Parathyroid adenoma (tissue), 2 donors: ENCODE measurements around the gene KIF14.

Source experiments
- H2AFZ ChIP-seq: fragments of 300-600 bp; sonication (generic); one replicate; pipeline ENCODE4 v1.7.0; 2017; ENCODE audit warnings: antibody characterized with exemption, mild to moderate bottlenecking
- H3K27ac ChIP-seq: fragments of 300-600 bp; sonication (generic); one replicate; pipeline ENCODE4 v1.7.0; 2017
- H3K27me3 ChIP-seq: fragments of 300-600 bp; sonication (generic); one replicate; pipeline ENCODE4 v1.7.0; 2017; ENCODE audit warnings: low read length; ENCODE audit not compliant: control insufficient read depth, insufficient read depth
- H3K36me3 ChIP-seq: fragments of 300-600 bp; sonication (generic); one replicate; pipeline ENCODE4 v1.7.0; 2017; ENCODE audit warnings: low read length; ENCODE audit not compliant: control insufficient read depth, insufficient read depth
- H3K4me1 ChIP-seq: fragments of 300-600 bp; sonication (generic); one replicate; pipeline ENCODE4 v1.7.0; 2017; ENCODE audit warnings: control low read depth
- H3K4me2 ChIP-seq: fragments of 300-600 bp; sonication (generic); one replicate; pipeline ENCODE4 v1.7.0; 2017; ENCODE audit warnings: low read length
- H3K4me3 ChIP-seq: fragments of 300-600 bp; sonication (generic); one replicate; pipeline ENCODE4 v1.7.0; 2017; ENCODE audit warnings: low read depth, low read length
- H3K79me2 ChIP-seq: fragments of 300-600 bp; sonication (generic); one replicate; pipeline ENCODE4 v1.7.0; 2017; ENCODE audit warnings: control low read depth
- H3K9ac ChIP-seq: fragments of 300-600 bp; sonication (generic); one replicate; pipeline ENCODE4 v1.7.0; 2017; ENCODE audit warnings: mild to moderate bottlenecking
- H3K9me3 ChIP-seq: fragments of 300-600 bp; sonication (generic); one replicate; pipeline ENCODE4 v1.7.0; 2017; ENCODE audit warnings: low read length; ENCODE audit not compliant: control insufficient read depth
- TF ChIP-seq, protein P1 (sequence below): fragments of 300-600 bp; sonication (generic); IDR thresholded peaks from one replicate; pipeline ENCODE4 v1.7.0; 2017; ENCODE audit warnings: antibody characterized with exemption, mild to moderate bottlenecking
- donor health status: primary hyperparathyroidism.

KIF14 gene

DNA sequence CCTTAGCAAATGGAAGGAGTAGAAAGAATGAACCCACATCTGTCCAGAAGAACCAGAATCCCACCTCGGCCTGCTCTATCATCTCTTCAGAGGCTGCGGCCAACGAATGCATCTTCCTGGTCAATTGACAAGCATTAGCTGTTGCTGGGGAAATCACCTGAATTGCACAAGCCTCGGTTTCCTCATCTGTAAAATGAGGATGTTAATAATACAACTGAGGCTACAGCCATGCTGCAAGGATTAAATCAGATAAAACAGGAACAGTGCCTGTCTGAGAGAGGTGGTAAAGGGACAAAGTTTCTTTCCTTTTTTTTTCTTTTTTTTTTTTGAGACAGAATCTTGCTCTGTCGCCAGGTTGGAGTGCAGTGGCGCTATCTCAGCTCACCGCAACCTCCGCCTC, 99.8 kb downstream of the KIF14 start:
- H3K79me2 ChIP-seq: no peaks in the 10 kb centered on the region
- no peaks in the 10 kb centered on the region for H3K4me1 ChIP-seq
- no peak overlapping the region for H3K4me2 ChIP-seq
- no peaks in the 10 kb centered on the region for H3K9me3 ChIP-seq
- no peak overlapping the region for H3K4me3 ChIP-seq
- H3K27ac ChIP-seq: no peak overlapping the region
- H3K36me3 ChIP-seq: no peaks in the 10 kb centered on the region
- H3K9ac ChIP-seq: no peak overlapping the region
- no peak overlapping the region for H2AFZ ChIP-seq
- TF ChIP-seq, protein P1, sequence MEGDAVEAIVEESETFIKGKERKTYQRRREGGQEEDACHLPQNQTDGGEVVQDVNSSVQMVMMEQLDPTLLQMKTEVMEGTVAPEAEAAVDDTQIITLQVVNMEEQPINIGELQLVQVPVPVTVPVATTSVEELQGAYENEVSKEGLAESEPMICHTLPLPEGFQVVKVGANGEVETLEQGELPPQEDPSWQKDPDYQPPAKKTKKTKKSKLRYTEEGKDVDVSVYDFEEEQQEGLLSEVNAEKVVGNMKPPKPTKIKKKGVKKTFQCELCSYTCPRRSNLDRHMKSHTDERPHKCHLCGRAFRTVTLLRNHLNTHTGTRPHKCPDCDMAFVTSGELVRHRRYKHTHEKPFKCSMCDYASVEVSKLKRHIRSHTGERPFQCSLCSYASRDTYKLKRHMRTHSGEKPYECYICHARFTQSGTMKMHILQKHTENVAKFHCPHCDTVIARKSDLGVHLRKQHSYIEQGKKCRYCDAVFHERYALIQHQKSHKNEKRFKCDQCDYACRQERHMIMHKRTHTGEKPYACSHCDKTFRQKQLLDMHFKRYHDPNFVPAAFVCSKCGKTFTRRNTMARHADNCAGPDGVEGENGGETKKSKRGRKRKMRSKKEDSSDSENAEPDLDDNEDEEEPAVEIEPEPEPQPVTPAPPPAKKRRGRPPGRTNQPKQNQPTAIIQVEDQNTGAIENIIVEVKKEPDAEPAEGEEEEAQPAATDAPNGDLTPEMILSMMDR: no peak
- no peaks in the 10 kb centered on the region for H3K27me3 ChIP-seq

DNA sequence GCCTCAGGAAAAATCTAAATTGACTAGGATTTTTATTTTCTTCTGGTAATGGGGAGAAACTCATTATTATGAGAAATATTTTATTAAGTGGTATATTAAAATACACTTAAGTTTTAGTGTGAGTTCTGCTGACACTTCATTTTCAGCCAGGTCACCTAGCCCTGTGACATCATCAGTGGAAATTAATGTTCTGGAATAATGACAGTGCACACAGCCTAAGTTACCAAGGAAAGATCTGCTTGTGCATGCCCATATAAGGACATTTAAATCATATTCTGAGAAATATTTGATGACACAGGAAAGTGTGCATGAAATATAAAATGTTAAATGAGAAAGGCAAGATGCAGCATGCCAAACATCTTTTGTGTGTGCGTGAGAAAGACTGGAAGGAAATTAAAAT, 102.0 kb downstream of the KIF14 start:
- Histone ChIP-seq H3K4me2 (no peak overlapping the region), H3K9me3 (no peaks in the 10 kb centered on the region), H3K36me3 (no peaks in the 10 kb centered on the region), H3K27ac (no peak overlapping the region), H3K27me3 (no peaks in the 10 kb centered on the region), H2AFZ (no peak overlapping the region), H3K4me3 (no peak overlapping the region), H3K79me2 (no peaks in the 10 kb centered on the region), H3K9ac (no peak overlapping the region), H3K4me1 (no peaks in the 10 kb centered on the region)
- TF ChIP-seq, protein P1: no peak

DNA sequence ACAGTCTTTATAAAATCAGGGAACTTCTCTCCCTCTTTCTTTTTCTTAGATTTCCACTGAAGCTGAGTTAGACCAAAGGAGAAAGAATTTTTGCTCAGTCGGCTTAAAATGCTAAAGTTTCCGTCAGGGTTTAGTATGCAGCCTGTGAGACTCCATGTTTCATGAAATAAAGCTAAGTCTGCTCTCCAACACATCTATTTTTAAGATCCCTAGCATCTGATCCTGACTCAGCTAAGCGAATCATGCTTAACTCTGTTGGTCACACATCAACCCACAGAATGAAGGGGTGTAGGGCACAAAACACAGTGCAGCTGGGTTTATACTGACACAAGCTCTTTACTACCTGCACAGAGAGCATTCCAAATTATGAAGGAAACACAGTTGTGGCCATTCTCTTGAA, 108.4 kb downstream of the KIF14 start:
- Histone ChIP-seq H3K4me2 (no peak overlapping the region), H3K79me2 (no peaks in the 10 kb centered on the region), H3K9me3 (no peaks in the 10 kb centered on the region), H3K4me1 (no peaks in the 10 kb centered on the region), H3K9ac (no peak overlapping the region), H3K27ac (no peak overlapping the region), H2AFZ (no peak overlapping the region), H3K36me3 (no peaks in the 10 kb centered on the region), H3K4me3 (no peak overlapping the region), H3K27me3 (no peaks in the 10 kb centered on the region)
- TF ChIP-seq, protein P1: no peak

DNA sequence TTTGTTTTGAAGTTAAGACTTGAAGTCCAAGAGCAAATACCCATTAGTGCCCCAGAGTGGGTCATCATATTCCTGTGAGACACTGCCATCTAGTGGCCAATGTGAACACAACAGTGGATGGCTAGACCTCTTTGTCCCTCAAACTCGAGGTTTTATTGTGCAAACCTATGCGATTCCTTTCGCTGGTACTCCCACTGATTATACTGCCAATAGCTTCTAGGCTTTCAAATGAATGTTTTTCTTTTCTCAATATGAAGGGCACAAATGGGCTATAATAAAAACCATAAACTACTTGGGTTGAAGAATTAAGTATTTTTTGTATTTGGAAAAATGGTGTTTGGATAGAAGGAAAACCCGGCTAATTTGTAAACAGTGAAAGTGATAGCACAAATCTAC, 110.3 kb downstream of the KIF14 start:
- Histone ChIP-seq H2AFZ (no peak overlapping the region), H3K79me2 (no peaks in the 10 kb centered on the region), H3K4me1 (no peaks in the 10 kb centered on the region), H3K4me3 (no peak overlapping the region), H3K9me3 (no peaks in the 10 kb centered on the region), H3K4me2 (no peak overlapping the region), H3K36me3 (no peaks in the 10 kb centered on the region), H3K27ac (no peak overlapping the region), H3K9ac (no peak overlapping the region), H3K27me3 (no peaks in the 10 kb centered on the region)
- TF ChIP-seq, protein P1: peak; percentile 79

DNA sequence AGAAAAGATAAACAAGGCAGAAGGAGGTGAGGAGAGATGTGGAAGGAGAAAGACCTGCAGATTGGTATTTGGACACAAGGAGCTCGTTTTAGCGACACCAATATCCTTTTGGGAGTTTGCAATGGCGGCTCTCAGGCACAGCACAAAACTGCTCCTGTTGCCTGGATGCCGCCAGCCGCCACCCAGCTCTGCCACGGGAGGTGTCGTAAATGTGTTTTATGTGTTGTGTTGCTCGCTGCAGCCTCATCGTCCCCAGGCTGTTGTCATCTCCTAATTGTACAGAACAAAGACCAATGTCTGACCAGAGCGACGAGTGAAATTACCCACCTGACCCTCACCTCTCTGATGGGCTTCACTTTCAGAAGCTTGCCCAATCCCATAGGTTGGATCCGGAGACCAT, 114.1 kb downstream of the KIF14 start:
- Histone ChIP-seq H2AFZ (no peak overlapping the region), H3K4me3 (no peak overlapping the region), H3K79me2 (no peaks in the 10 kb centered on the region), H3K9me3 (no peaks in the 10 kb centered on the region), H3K27me3 (no peaks in the 10 kb centered on the region), H3K27ac (no peak overlapping the region), H3K9ac (no peak overlapping the region), H3K4me2 (no peak overlapping the region), H3K4me1 (no peaks in the 10 kb centered on the region), H3K36me3 (no peaks in the 10 kb centered on the region)
- TF ChIP-seq, protein P1: no peak
